Left ventricle myocardium inferior (tissue), 1 donor: ENCODE data around the gene ANKRD13D. TPM values are rescaled to one million over a fixed set of nuclear protein-coding genes. Genes with fewer than 3 reads are reported as not detected.

Source experiments
- DNase-seq: peaks from one replicate; pipeline ENCODE4 v3.0.0-alpha.2; 2020
- H3K27ac ChIP-seq: fragments of 200-600 bp; replicated peaks from 2 replicates; pipeline ENCODE4 v1.8.0; 2021
- H3K27me3 ChIP-seq: fragments of 200-600 bp; 2 replicates; pipeline ENCODE4 v1.8.0; 2021; ENCODE audit warnings: low read depth
- H3K36me3 ChIP-seq: fragments of 200-600 bp; 2 replicates; pipeline ENCODE4 v1.8.0; 2021
- H3K4me1 ChIP-seq: fragments of 200-600 bp; 2 replicates; pipeline ENCODE4 v1.8.0; 2021
- H3K4me3 ChIP-seq: fragments of 200-600 bp; 2 replicates; pipeline ENCODE4 v1.8.0; 2021; ENCODE audit warnings: mild to moderate bottlenecking, moderate library complexity
- H3K9me3 ChIP-seq: fragments of 200-600 bp; replicated peaks from 2 replicates; pipeline ENCODE4 v1.8.0; 2021
- CTCF ChIP-seq: fragments of 200-600 bp; IDR thresholded peaks from 2 replicates; pipeline ENCODE4 v1.8.0; 2021; ENCODE audit warnings: antibody characterized with exemption, mild to moderate bottlenecking, borderline replicate concordance
- intact Hi-C: fragments of 100-400 bp; cut with micrococcal nuclease; formaldehyde crosslinking; loops from one replicate; pipeline ENCODE4 v1.11.0; 2022
- total RNA-seq: library from RNA; stranded (reverse); fragmentation: NEBNext Ultra II Directional; extraction: Animal tissue kit (Norgen Biotek cat#: 25700); gene quantifications from one replicate; pipeline ENCODE4 v1.2.1, GENCODE V29; 2021
- donor health status: DM: no; HTN: yes; CAD: no; lungs with severe emphysema.

ANKRD13D gene
- total RNA-seq, 1 donor from 2014 or later: 11.8 TPM

- no peaks in the 10 kb centered on the region for H3K4me1 ChIP-seq
- H3K36me3 ChIP-seq: no peaks in the 10 kb centered on the region
- H3K4me3 ChIP-seq: no peak overlapping the region
- no peaks in the 10 kb centered on the region for H3K27me3 ChIP-seq
- no peak for TF ChIP-seq CTCF
- H3K9me3 ChIP-seq: no peaks in the 10 kb centered on the region
- H3K27ac ChIP-seq: no peak overlapping the region
- no peak for DNase-seq
- intact Hi-C loops: no loop called here
Observed at GRCh38 chr11:67332081-67332691, 43.1 kb downstream of the ANKRD13D start.

GRCh38 chr11:67337257-67337656 lies 48.2 kb downstream of the ANKRD13D start:
- H3K9me3 ChIP-seq: peaks cover 3% of the 10 kb centered on the region
- H3K4me3 ChIP-seq: no peak overlapping the region
- no peaks in the 10 kb centered on the region for H3K4me1 ChIP-seq
- no peaks in the 10 kb centered on the region for H3K36me3 ChIP-seq
- no peak overlapping the region for H3K27ac ChIP-seq
- intact Hi-C loops: no loop called here
- no peaks in the 10 kb centered on the region for H3K27me3 ChIP-seq
- TF ChIP-seq CTCF: no peak
- no peak for DNase-seq

GRCh38 chr11:67344264-67344663 lies 55.2 kb downstream of the ANKRD13D start:
- Histone ChIP-seq H3K9me3 (peaks cover 6% of the 10 kb centered on the region), H3K4me1 (peaks cover 4% of the 10 kb centered on the region), H3K27ac (no peak overlapping the region), H3K36me3 (no peaks in the 10 kb centered on the region), H3K27me3 (no peaks in the 10 kb centered on the region), H3K4me3 (no peak overlapping the region)
- no peak for DNase-seq
- no peak for TF ChIP-seq CTCF
- intact Hi-C loops: no loop called here

GRCh38 chr11:67345247-67345919 lies 56.3 kb downstream of the ANKRD13D start:
- DNase-seq: no peak
- Histone ChIP-seq H3K36me3 (no peaks in the 10 kb centered on the region), H3K9me3 (peaks cover 6% of the 10 kb centered on the region), H3K27me3 (no peaks in the 10 kb centered on the region), H3K27ac (no peak overlapping the region), H3K4me3 (no peak overlapping the region), H3K4me1 (peaks cover 15% of the 10 kb centered on the region)
- TF ChIP-seq CTCF: no peak
- intact Hi-C loops: no loop called here

GRCh38 chr11:67345920-67346819 lies 57.1 kb downstream of the ANKRD13D start:
- Histone ChIP-seq H3K27me3 (no peaks in the 10 kb centered on the region), H3K27ac (no peak overlapping the region), H3K4me1 (peaks cover 23% of the 10 kb centered on the region), H3K9me3 (peaks cover 6% of the 10 kb centered on the region), H3K36me3 (no peaks in the 10 kb centered on the region), H3K4me3 (no peak overlapping the region)
- peak; percentile 57 for TF ChIP-seq CTCF
- no peak for DNase-seq
- intact Hi-C loops: no loop called here
